GM12873 (cell line): ENCODE results near the gene FSIP1.

Source experiments
- CTCF ChIP-seq: IDR thresholded peaks from 2 replicates; pipeline ENCODE4 v1.5.1; 2012; ENCODE audit warnings: low read depth, mild to moderate bottlenecking, moderate library complexity, low read length, control low read depth; ENCODE audit not compliant: insufficient read depth; ENCODE audit errors: missing control alignments

Gene FSIP1

GRCh38 chr15:39640665-39641064 lies 142.0 kb downstream of the FSIP1 start:
- TF ChIP-seq CTCF, result no peak

GRCh38 chr15:39639037-39639436 lies 143.6 kb downstream of the FSIP1 start:
- TF ChIP-seq CTCF, result no peak

GRCh38 chr15:39638041-39638440 lies 144.6 kb downstream of the FSIP1 start:
- no peak for TF ChIP-seq CTCF

- TF ChIP-seq CTCF, result no peak
Observed at GRCh38 chr15:39631357-39631756, 151.3 kb downstream of the FSIP1 start.

- TF ChIP-seq CTCF, result no peak
Observed at GRCh38 chr15:39629906-39630305, 152.7 kb downstream of the FSIP1 start.

- TF ChIP-seq CTCF, result no peak
Observed at GRCh38 chr15:39629371-39629770, 153.3 kb downstream of the FSIP1 start.

GRCh38 chr15:39628546-39629257 lies 153.9 kb downstream of the FSIP1 start:
- no peak for TF ChIP-seq CTCF
